Measurements from ENCODE around the gene PRKCZ. TPM values are rescaled to one million over a fixed set of nuclear protein-coding genes. Genes with fewer than 3 reads are reported as not detected.
A peak's percentile ranks its signal among the peaks of the same experiment; 100 is the strongest.

Gene PRKCZ
- polyA plus RNA-seq, 4 donors: 44.2 to 252 (median 144) TPM

GRCh38 chr1:2072109-2072806 lies 22.0 kb downstream of the PRKCZ start:
- DNase-seq (peak; percentile 92 to 93), FAIRE-seq (no peak)
- Histone ChIP-seq H3K36me3 (ENCODE audit: control insufficient read depth in 3 of 3, insufficient read depth in 2 of 3, low read depth in 1 of 3, low read length in 3 of 3) (peaks cover 6 to 90% (median 8%) of the 10 kb centered on the region in 3 donors), H3K4me3 (ENCODE audit: low read depth in 1 of 3, low read length in 3 of 3) (no peak overlapping the region), H3K27ac (ENCODE audit: low read depth in 1 of 3, low read length in 2 of 3) (peak overlapping the region; percentile 63 to 92 (median 92)), H3K9me3 (ENCODE audit: control insufficient read depth in 2 of 2, insufficient read depth in 1 of 2, low read depth in 1 of 2, low read length in 1 of 2) (peaks cover 0 to 7% of the 10 kb centered on the region in 2 donors), H3K27me3 (ENCODE audit: control insufficient read depth in 3 of 3, insufficient read depth in 3 of 3, low read length in 3 of 3) (peaks cover 0 to 2% (median 0%) of the 10 kb centered on the region in 3 donors), H3K4me1 (ENCODE audit: control insufficient read depth in 3 of 3, insufficient read depth in 2 of 3, low read depth in 1 of 3, low read length in 2 of 3) (peaks cover 0 to 46% (median 7%) of the 10 kb centered on the region in 3 donors)
- 25 to 50% (median 39%) methylated on average over 25 of the region's 25 CpGs for WGBS, 3 donors

DNA sequence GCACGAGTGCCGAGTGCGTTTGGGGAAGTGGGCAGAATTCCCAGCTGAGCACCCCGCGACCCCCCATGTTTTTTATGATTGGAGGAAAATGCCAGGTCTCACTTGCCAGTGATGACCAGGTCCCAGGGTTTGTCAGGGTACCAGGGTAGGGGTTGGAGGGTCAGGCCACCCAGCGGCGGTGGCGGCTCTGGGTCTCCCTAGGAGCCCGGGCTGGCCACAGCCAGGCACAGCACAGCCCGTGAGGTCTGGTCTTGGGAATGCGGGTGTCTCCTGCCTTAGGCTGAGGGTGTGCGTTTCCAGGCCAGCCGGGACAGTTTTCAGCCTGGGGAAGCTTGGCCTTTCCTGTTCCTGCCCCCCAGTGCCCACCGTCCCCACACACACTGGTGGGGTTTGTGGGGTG lies 22.7 kb downstream of the PRKCZ start:
- peaks cover 0 to 13% of the 10 kb centered on the region in 2 donors for H3K9me3 ChIP-seq (ENCODE audit: control insufficient read depth in 2 of 2, insufficient read depth in 1 of 2, low read depth in 1 of 2, low read length in 1 of 2)
- DNase-seq: no peak
- WGBS, 3 donors: 84 to 88% (median 85%) methylated on average over 13 to 14 of the region's 14 CpGs
- H3K27ac ChIP-seq (ENCODE audit: low read depth in 1 of 3, low read length in 2 of 3): peak overlapping the region; percentile 58 to 70 (median 61)
- peaks cover 0 to 2% (median 0%) of the 10 kb centered on the region in 3 donors for H3K27me3 ChIP-seq (ENCODE audit: control insufficient read depth in 3 of 3, insufficient read depth in 3 of 3, low read length in 3 of 3)
- peaks cover 0 to 46% (median 7%) of the 10 kb centered on the region in 3 donors for H3K4me1 ChIP-seq (ENCODE audit: control insufficient read depth in 3 of 3, insufficient read depth in 2 of 3, low read depth in 1 of 3, low read length in 2 of 3)
- H3K4me3 ChIP-seq (ENCODE audit: low read depth in 1 of 3, low read length in 3 of 3): no peak overlapping the region
- peaks cover 6 to 89% (median 7%) of the 10 kb centered on the region in 3 donors for H3K36me3 ChIP-seq (ENCODE audit: control insufficient read depth in 3 of 3, insufficient read depth in 2 of 3, low read depth in 1 of 3, low read length in 3 of 3)
- FAIRE-seq: no peak

GRCh38 chr1:2073382-2074230 lies 23.4 kb downstream of the PRKCZ start:
- Histone ChIP-seq H3K9me3 (ENCODE audit: control insufficient read depth in 2 of 2, insufficient read depth in 1 of 2, low read depth in 1 of 2, low read length in 1 of 2) (peaks cover 0 to 20% of the 10 kb centered on the region in 2 donors), H3K36me3 (ENCODE audit: control insufficient read depth in 3 of 3, insufficient read depth in 2 of 3, low read depth in 1 of 3, low read length in 3 of 3) (peaks cover 5 to 88% (median 6%) of the 10 kb centered on the region in 3 donors), H3K4me3 (ENCODE audit: low read depth in 1 of 3, low read length in 3 of 3) (peak overlapping the region in 1 of 3 donors; percentile 37), H3K27me3 (ENCODE audit: control insufficient read depth in 3 of 3, insufficient read depth in 3 of 3, low read length in 3 of 3) (peaks cover 0 to 2% (median 0%) of the 10 kb centered on the region in 3 donors), H3K4me1 (ENCODE audit: control insufficient read depth in 3 of 3, insufficient read depth in 2 of 3, low read depth in 1 of 3, low read length in 2 of 3) (peaks cover 0 to 46% (median 7%) of the 10 kb centered on the region in 3 donors), H3K27ac (ENCODE audit: low read depth in 1 of 3, low read length in 2 of 3) (peak overlapping the region in 1 of 3 donors; percentile 70)
- DNase-seq: no peak
- no peak for FAIRE-seq
- WGBS, 3 donors: 70 to 94% (median 92%) methylated on average over 59 of the region's 59 CpGs

GRCh38 chr1:2074396-2074795 lies 24.2 kb downstream of the PRKCZ start:
- WGBS, 3 donors: 75 to 94% (median 89%) methylated on average over 19 of the region's 19 CpGs
- no peak overlapping the region for H3K27ac ChIP-seq (ENCODE audit: low read depth in 1 of 3, low read length in 2 of 3)
- H3K36me3 ChIP-seq (ENCODE audit: control insufficient read depth in 3 of 3, insufficient read depth in 2 of 3, low read depth in 1 of 3, low read length in 3 of 3): peaks cover 5 to 85% (median 6%) of the 10 kb centered on the region in 3 donors
- H3K4me1 ChIP-seq (ENCODE audit: control insufficient read depth in 3 of 3, insufficient read depth in 2 of 3, low read depth in 1 of 3, low read length in 2 of 3): peaks cover 0 to 41% (median 7%) of the 10 kb centered on the region in 3 donors
- no peak for DNase-seq
- no peak for FAIRE-seq
- peaks cover 0 to 2% (median 0%) of the 10 kb centered on the region in 3 donors for H3K27me3 ChIP-seq (ENCODE audit: control insufficient read depth in 3 of 3, insufficient read depth in 3 of 3, low read length in 3 of 3)
- peak overlapping the region in 1 of 3 donors; percentile 37 for H3K4me3 ChIP-seq (ENCODE audit: low read depth in 1 of 3, low read length in 3 of 3)
- peaks cover 0 to 20% of the 10 kb centered on the region in 2 donors for H3K9me3 ChIP-seq (ENCODE audit: control insufficient read depth in 2 of 2, insufficient read depth in 1 of 2, low read depth in 1 of 2, low read length in 1 of 2)

GRCh38 chr1:2074944-2075740 lies 24.9 kb downstream of the PRKCZ start:
- H3K4me3 ChIP-seq (ENCODE audit: low read depth in 1 of 3, low read length in 3 of 3): no peak overlapping the region
- no peak overlapping the region for H3K27ac ChIP-seq (ENCODE audit: low read depth in 1 of 3, low read length in 2 of 3)
- WGBS, 3 donors: 84 to 88% (median 87%) methylated on average over 38 of the region's 38 CpGs
- H3K36me3 ChIP-seq (ENCODE audit: control insufficient read depth in 3 of 3, insufficient read depth in 2 of 3, low read depth in 1 of 3, low read length in 3 of 3): peaks cover 5 to 85% (median 6%) of the 10 kb centered on the region in 3 donors
- H3K4me1 ChIP-seq (ENCODE audit: control insufficient read depth in 3 of 3, insufficient read depth in 2 of 3, low read depth in 1 of 3, low read length in 2 of 3): peaks cover 0 to 33% (median 7%) of the 10 kb centered on the region in 3 donors
- DNase-seq (no peak), FAIRE-seq (no peak)
- H3K9me3 ChIP-seq (ENCODE audit: control insufficient read depth in 2 of 2, insufficient read depth in 1 of 2, low read depth in 1 of 2, low read length in 1 of 2): peaks cover 0 to 20% of the 10 kb centered on the region in 2 donors
- H3K27me3 ChIP-seq (ENCODE audit: control insufficient read depth in 3 of 3, insufficient read depth in 3 of 3, low read length in 3 of 3): peaks cover 0 to 2% (median 0%) of the 10 kb centered on the region in 3 donors

DNA sequence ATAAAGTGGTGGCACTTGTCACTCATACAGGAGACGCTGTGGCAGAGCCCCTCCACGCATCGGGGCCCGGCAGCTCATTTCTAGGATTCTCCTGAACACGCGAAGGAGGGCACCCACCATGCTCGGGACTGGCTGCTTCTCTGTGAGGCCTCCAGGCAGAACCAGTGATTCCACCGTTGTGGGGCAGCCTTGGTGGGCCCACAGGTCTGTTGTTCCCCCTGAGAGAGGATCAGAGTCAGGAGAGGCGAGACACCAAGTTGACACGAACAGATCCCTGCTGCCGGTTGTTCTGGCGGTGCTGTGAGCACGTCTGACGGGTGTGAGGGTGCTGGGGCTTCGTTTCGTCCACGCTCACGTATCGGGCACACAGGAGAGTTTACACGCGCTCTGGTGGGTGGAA lies 26.6 kb downstream of the PRKCZ start:
- 97% methylated on average over 21 of the region's 21 CpGs for WGBS, 3 donors
- no peak overlapping the region for H3K4me3 ChIP-seq (ENCODE audit: low read depth in 1 of 3, low read length in 3 of 3)
- FAIRE-seq: no peak

DNA sequence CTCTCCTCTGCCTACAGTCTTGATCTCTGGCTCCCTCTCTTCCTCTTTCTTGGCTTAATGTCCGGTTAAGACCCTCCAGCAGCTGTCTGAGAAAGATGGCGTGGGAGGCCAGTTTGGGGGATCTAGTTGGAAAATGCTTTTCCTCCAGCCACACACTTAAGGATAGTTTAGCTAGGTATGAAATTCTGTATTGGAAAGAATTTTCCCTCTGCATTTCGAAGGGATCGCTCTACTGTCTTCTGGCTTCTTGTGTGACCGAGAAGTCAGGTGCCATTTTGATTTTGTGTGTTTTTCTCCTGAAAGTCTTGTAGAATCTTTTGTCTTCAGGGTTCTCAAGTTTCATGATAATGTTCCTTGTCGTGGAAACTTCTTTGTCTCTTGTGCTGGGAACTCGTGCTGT lies 28.0 kb downstream of the PRKCZ start:
- DNase-seq (no peak), FAIRE-seq (no peak)
- WGBS, 3 donors: 96 to 99% (median 96%) methylated on average over 7 of the region's 7 CpGs
- Histone ChIP-seq H3K36me3 (ENCODE audit: control insufficient read depth in 3 of 3, insufficient read depth in 2 of 3, low read depth in 1 of 3, low read length in 3 of 3) (peaks cover 5 to 93% (median 6%) of the 10 kb centered on the region in 3 donors), H3K9me3 (ENCODE audit: control insufficient read depth in 2 of 2, insufficient read depth in 1 of 2, low read depth in 1 of 2, low read length in 1 of 2) (peaks cover 0 to 20% of the 10 kb centered on the region in 2 donors), H3K4me1 (ENCODE audit: control insufficient read depth in 3 of 3, insufficient read depth in 2 of 3, low read depth in 1 of 3, low read length in 2 of 3) (peaks cover 0 to 6% (median 0%) of the 10 kb centered on the region in 3 donors), H3K27me3 (ENCODE audit: control insufficient read depth in 3 of 3, insufficient read depth in 3 of 3, low read length in 3 of 3) (peaks cover 0 to 2% (median 0%) of the 10 kb centered on the region in 3 donors), H3K4me3 (ENCODE audit: low read depth in 1 of 3, low read length in 3 of 3) (no peak overlapping the region), H3K27ac (ENCODE audit: low read depth in 1 of 3, low read length in 2 of 3) (no peak overlapping the region)

More for the DNA sequence above, 26.6 kb downstream of the PRKCZ start:
- peaks cover 0 to 17% (median 4%) of the 10 kb centered on the region in 3 donors for H3K4me1 ChIP-seq (ENCODE audit: control insufficient read depth in 3 of 3, insufficient read depth in 2 of 3, low read depth in 1 of 3, low read length in 2 of 3)
- H3K36me3 ChIP-seq (ENCODE audit: control insufficient read depth in 3 of 3, insufficient read depth in 2 of 3, low read depth in 1 of 3, low read length in 3 of 3): peaks cover 5 to 85% (median 6%) of the 10 kb centered on the region in 3 donors
- peaks cover 0 to 2% (median 0%) of the 10 kb centered on the region in 3 donors for H3K27me3 ChIP-seq (ENCODE audit: control insufficient read depth in 3 of 3, insufficient read depth in 3 of 3, low read length in 3 of 3)
- H3K27ac ChIP-seq (ENCODE audit: low read depth in 1 of 3, low read length in 2 of 3): no peak overlapping the region
- no peak for DNase-seq
- H3K9me3 ChIP-seq (ENCODE audit: control insufficient read depth in 2 of 2, insufficient read depth in 1 of 2, low read depth in 1 of 2, low read length in 1 of 2): peaks cover 0 to 20% of the 10 kb centered on the region in 2 donors

Data from small intestine (tissue), 7 donors.